ENCODE data around the gene BTBD9. TPM values are rescaled to one million over a fixed set of nuclear protein-coding genes. Genes with fewer than 3 reads are reported as not detected.

BTBD9 gene
- total RNA-seq, 1 donor from 2014 or later: 24.1 TPM

DNA sequence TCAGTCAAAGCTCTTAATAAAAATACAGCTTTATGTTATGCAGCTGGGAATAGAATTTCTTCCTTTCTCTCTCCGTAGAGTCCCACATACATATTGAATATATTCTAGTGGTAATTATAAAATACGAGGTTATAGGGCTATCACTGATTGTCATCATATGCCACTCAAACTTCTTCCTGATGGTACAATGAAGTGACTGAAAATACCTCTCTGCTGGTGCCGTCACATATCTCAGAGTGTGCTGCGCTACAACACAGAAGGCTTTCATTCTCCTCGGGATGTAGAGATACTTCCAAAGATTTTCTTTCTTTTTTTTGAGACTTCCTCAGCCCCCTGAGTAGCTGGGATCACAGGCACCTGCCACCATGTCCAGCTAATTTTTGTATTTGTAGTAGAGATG lies 249.9 kb downstream of the BTBD9 start:
- H3K27me3 ChIP-seq: no peaks in the 10 kb centered on the region
- no peak overlapping the region for H3K27ac ChIP-seq
- H3K9me3 ChIP-seq: no peaks in the 10 kb centered on the region
- peaks cover 9% of the 10 kb centered on the region for H3K4me1 ChIP-seq
- no peak overlapping the region for H3K4me3 ChIP-seq
- intact Hi-C loops (cut with DNase I): no loop called here
- no peak for DNase-seq (ENCODE audit: extremely low spot score in 2 of 2)
- H3K36me3 ChIP-seq: no peaks in the 10 kb centered on the region
- no peak for TF ChIP-seq POLR2A (IDR thresholded peaks at IDR 0.05)
- TF ChIP-seq, protein P1, sequence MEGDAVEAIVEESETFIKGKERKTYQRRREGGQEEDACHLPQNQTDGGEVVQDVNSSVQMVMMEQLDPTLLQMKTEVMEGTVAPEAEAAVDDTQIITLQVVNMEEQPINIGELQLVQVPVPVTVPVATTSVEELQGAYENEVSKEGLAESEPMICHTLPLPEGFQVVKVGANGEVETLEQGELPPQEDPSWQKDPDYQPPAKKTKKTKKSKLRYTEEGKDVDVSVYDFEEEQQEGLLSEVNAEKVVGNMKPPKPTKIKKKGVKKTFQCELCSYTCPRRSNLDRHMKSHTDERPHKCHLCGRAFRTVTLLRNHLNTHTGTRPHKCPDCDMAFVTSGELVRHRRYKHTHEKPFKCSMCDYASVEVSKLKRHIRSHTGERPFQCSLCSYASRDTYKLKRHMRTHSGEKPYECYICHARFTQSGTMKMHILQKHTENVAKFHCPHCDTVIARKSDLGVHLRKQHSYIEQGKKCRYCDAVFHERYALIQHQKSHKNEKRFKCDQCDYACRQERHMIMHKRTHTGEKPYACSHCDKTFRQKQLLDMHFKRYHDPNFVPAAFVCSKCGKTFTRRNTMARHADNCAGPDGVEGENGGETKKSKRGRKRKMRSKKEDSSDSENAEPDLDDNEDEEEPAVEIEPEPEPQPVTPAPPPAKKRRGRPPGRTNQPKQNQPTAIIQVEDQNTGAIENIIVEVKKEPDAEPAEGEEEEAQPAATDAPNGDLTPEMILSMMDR (IDR thresholded peaks at IDR 0.05): no peak
- TF ChIP-seq POLR2AphosphoS5 (IDR thresholded peaks at IDR 0.05; ENCODE audit: insufficient read depth in 1 of 2, low read depth in 1 of 2): no peak

DNA sequence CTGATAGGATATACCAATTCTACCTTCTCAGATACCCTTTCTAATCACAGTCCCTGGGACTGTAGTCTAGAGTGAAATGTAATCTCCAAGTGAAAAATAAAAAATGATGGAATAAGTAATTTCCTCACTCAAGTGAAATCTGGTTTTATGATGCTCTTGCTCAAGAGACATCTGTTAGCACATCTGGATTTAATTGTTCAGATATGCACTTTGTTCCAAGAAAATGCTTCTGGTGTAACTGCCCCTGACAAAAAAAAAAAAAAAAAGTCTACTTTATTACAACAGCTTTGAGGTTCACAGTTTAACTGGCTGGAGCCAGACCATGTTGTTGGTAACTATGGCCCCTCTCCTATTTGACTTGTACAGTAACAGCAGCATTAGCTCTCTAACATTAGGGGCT lies 251.8 kb downstream of the BTBD9 start:
- no peak overlapping the region for H3K27ac ChIP-seq
- no peak overlapping the region for H3K4me3 ChIP-seq
- no peak for DNase-seq (ENCODE audit: extremely low spot score in 2 of 2)
- TF ChIP-seq POLR2A (IDR thresholded peaks at IDR 0.05) (no peak), POLR2AphosphoS5 (IDR thresholded peaks at IDR 0.05; ENCODE audit: insufficient read depth in 1 of 2, low read depth in 1 of 2) (peak in 1 of 2 donors; percentile 21)
- TF ChIP-seq, protein P1 (IDR thresholded peaks at IDR 0.05): no peak
- intact Hi-C loops (cut with DNase I): no loop called here
- H3K4me1 ChIP-seq: peaks cover 9% of the 10 kb centered on the region
- no peaks in the 10 kb centered on the region for H3K27me3 ChIP-seq
- no peaks in the 10 kb centered on the region for H3K9me3 ChIP-seq
- no peaks in the 10 kb centered on the region for H3K36me3 ChIP-seq

DNA sequence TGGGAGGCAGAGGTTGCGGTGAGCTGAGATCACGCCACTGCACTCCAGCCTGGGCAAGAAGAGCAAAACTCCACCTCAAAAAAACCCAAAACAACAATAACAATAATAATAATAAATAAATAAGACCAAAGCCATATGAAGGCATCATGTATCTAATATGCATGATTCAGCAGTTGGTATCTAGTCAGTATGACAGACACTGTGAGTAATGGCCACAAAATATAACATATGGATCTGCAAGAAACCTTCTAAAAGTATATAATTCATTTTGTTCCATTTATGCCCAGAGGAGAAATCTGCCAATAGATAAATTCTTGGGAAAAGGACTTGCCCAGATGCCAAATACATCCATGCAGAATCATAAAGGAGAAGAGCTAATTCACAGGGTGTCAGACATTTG lies 252.3 kb downstream of the BTBD9 start:
- TF ChIP-seq, protein P1 (IDR thresholded peaks at IDR 0.05): no peak
- TF ChIP-seq POLR2AphosphoS5 (IDR thresholded peaks at IDR 0.05; ENCODE audit: insufficient read depth in 1 of 2, low read depth in 1 of 2) (no peak), POLR2A (IDR thresholded peaks at IDR 0.05) (no peak)
- Histone ChIP-seq H3K27ac (no peak overlapping the region), H3K4me1 (peaks cover 9% of the 10 kb centered on the region), H3K27me3 (no peaks in the 10 kb centered on the region), H3K9me3 (no peaks in the 10 kb centered on the region), H3K4me3 (no peak overlapping the region), H3K36me3 (no peaks in the 10 kb centered on the region)
- intact Hi-C loops (cut with DNase I): no loop called here
- no peak for DNase-seq (ENCODE audit: extremely low spot score in 2 of 2)

DNA sequence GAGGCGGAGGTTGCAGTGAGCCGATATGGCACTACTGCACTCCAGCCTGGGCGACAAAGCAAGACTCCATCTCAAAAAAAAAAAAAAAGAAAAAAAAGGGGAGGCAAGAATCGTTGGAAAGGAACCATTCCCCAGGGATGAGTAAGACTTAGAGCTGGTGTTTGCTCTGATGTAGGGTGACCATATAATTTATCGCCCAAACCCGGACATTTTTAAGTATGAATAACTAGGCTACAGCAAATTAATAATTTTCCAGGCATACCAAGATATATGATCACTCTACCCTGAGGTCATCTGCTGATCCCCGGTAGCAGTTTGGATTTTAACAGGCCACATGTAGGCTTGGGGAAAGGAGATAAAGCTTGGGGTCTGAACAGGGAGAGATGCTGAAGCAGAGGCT lies 260.9 kb downstream of the BTBD9 start:
- Histone ChIP-seq H3K27ac (no peak overlapping the region), H3K4me3 (no peak overlapping the region), H3K27me3 (no peaks in the 10 kb centered on the region), H3K9me3 (no peaks in the 10 kb centered on the region), H3K4me1 (no peaks in the 10 kb centered on the region), H3K36me3 (no peaks in the 10 kb centered on the region)
- TF ChIP-seq POLR2AphosphoS5 (IDR thresholded peaks at IDR 0.05; ENCODE audit: insufficient read depth in 1 of 2, low read depth in 1 of 2) (no peak), POLR2A (IDR thresholded peaks at IDR 0.05) (no peak)
- TF ChIP-seq, protein P1 (IDR thresholded peaks at IDR 0.05): no peak
- intact Hi-C loops (cut with DNase I): no loop called here
- DNase-seq (ENCODE audit: extremely low spot score in 2 of 2): no peak

DNA sequence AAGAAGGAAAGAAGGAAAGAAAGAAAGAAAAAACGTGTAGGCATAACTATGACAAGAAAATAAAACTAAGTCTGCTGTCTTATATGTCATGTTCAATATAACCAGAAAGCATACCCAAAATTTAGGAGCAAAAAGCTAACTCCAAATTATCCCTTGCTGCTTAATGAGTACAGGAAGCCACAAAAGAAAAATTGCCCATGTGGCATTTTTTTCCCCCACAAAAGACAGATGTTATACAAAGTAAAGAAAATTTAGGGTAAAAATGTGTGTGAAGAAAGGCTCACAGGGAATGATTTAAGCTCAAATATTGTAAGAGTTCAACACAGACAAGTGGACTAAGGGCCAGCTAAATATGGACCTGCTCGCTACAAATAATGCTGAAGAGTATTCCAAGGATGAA lies 263.8 kb downstream of the BTBD9 start:
- Histone ChIP-seq H3K4me1 (no peaks in the 10 kb centered on the region), H3K4me3 (no peak overlapping the region), H3K27ac (no peak overlapping the region), H3K27me3 (no peaks in the 10 kb centered on the region), H3K9me3 (no peaks in the 10 kb centered on the region), H3K36me3 (no peaks in the 10 kb centered on the region)
- no peak for DNase-seq (ENCODE audit: extremely low spot score in 2 of 2)
- intact Hi-C loops (cut with DNase I): no loop called here
- TF ChIP-seq, protein P1 (IDR thresholded peaks at IDR 0.05): no peak

All from vagina (tissue), 2 donors.